ENCODE measurements around the gene ACTR2.

DNA sequence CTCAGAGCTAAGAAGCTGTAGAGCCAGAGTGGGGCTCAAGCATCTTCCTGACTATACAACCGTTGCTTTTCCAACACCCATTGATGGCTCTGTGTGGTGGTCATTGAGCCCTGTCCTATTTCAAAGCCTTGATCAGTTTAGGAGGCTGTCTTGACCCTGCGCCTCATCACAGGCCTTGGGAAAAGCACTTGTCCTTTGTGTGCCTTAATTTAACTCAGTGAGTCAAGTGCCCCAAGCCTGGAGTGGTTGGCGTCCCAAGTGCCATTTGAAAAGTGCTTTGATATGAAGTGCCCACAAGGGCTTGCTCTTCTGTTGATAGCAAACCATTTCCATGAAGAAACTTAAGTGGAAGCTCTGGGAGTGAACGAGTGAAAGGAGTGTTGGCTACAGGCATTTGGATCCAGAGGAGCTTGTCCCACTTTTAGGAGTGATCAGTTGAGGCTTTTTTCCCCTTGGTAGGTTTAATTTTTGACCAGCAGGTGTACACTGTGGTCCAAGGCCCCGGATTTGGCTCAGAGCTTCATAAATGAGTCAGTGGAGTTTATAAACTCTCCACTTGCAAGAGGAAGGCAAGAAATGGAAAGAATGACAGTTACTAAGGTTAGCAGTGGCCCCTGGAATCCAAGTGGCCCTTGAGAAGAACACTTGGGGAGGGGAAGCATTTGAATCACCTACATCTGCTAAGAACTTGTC, 50.3 kb downstream of the ACTR2 start:
- no peak for TF ChIP-seq EZH2 (IDR thresholded peaks at IDR 0.05; ENCODE audit: borderline replicate concordance, insufficient read depth, low read length, poor library complexity, severe bottlenecking)
- TF ChIP-seq POLR2AphosphoS5 (IDR thresholded peaks at IDR 0.05): no peak
- TF ChIP-seq, protein P1, sequence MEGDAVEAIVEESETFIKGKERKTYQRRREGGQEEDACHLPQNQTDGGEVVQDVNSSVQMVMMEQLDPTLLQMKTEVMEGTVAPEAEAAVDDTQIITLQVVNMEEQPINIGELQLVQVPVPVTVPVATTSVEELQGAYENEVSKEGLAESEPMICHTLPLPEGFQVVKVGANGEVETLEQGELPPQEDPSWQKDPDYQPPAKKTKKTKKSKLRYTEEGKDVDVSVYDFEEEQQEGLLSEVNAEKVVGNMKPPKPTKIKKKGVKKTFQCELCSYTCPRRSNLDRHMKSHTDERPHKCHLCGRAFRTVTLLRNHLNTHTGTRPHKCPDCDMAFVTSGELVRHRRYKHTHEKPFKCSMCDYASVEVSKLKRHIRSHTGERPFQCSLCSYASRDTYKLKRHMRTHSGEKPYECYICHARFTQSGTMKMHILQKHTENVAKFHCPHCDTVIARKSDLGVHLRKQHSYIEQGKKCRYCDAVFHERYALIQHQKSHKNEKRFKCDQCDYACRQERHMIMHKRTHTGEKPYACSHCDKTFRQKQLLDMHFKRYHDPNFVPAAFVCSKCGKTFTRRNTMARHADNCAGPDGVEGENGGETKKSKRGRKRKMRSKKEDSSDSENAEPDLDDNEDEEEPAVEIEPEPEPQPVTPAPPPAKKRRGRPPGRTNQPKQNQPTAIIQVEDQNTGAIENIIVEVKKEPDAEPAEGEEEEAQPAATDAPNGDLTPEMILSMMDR (IDR thresholded peaks at IDR 0.05; ENCODE audit: poor library complexity, severe bottlenecking): no peak
- no peak for TF ChIP-seq RAD21 (conservative IDR thresholded peaks at IDR 0.05)
- no peak for TF ChIP-seq SMC3 (conservative IDR thresholded peaks at IDR 0.05; ENCODE audit: poor library complexity)
- TF ChIP-seq EP300 (conservative IDR thresholded peaks at IDR 0.05; ENCODE audit: poor library complexity, severe bottlenecking): no peak
- TF ChIP-seq TAF1 (IDR thresholded peaks at IDR 0.05; ENCODE audit: low read depth): no peak
